ENCODE measurements around the gene FMN2. TPM values are rescaled to one million over a fixed set of nuclear protein-coding genes. Genes with fewer than 3 reads are reported as not detected.

Gene FMN2
- total RNA-seq, 2 experiments from 2014 or later: not detected

GRCh38 chr1:240497908-240498307 lies 406.2 kb downstream of the FMN2 start:
- POLR2A ChIA-PET: no interaction called here
- Histone ChIP-seq H3K4me1 (ENCODE audit: insufficient read depth, low read length) (no peaks in the 10 kb centered on the region), H3K27ac (ENCODE audit: low read depth in 1 of 2, low read length in 2 of 2) (no peak overlapping the region), H3K36me3 (ENCODE audit: insufficient read depth, low read length) (no peaks in the 10 kb centered on the region), H3K4me3 (ENCODE audit: low read length) (no peak overlapping the region), H3K9me3 (ENCODE audit: control insufficient read depth in 1 of 2, insufficient read depth in 1 of 2, low read length in 2 of 2) (peaks cover 0 to 8% of the 10 kb centered on the region in 2 experiments), H3K27me3 (ENCODE audit: control insufficient read depth in 1 of 2, insufficient read depth in 2 of 2, low read length in 2 of 2) (no peaks in the 10 kb centered on the region)
- Mint-ChIP-seq H3K36me3 (ENCODE audit: low read depth) (no peaks in the 10 kb centered on the region), H3K27me3 (no peaks in the 10 kb centered on the region), H3K27ac (no peak overlapping the region), H3K9me3 (peaks cover 3% of the 10 kb centered on the region), H3K4me1 (ENCODE audit: low read depth) (no peaks in the 10 kb centered on the region), H3K4me3 (no peak overlapping the region)
- CTCF ChIA-PET: no interaction called here
- DNase-seq (no peak), ATAC-seq (ENCODE audit: poor library complexity) (no peak)
- TF ChIP-seq CTCF (IDR thresholded peaks at IDR 0.05): no peak
- intact Hi-C loops (cut with DNase I, micrococcal nuclease): no loop called here

GRCh38 chr1:240498335-240498734 lies 406.7 kb downstream of the FMN2 start:
- no peak overlapping the region for H3K27ac ChIP-seq (ENCODE audit: low read depth in 1 of 2, low read length in 2 of 2)
- POLR2A ChIA-PET: no interaction called here
- H3K36me3 Mint-ChIP-seq (ENCODE audit: low read depth): no peaks in the 10 kb centered on the region

GRCh38 chr1:240499012-240499411 lies 407.3 kb downstream of the FMN2 start:
- H3K9me3 ChIP-seq (ENCODE audit: control insufficient read depth in 1 of 2, insufficient read depth in 1 of 2, low read length in 2 of 2): no peaks in the 10 kb centered on the region
- Mint-ChIP-seq H3K4me1 (ENCODE audit: low read depth) (no peaks in the 10 kb centered on the region), H3K9me3 (peaks cover 3% of the 10 kb centered on the region), H3K4me3 (no peak overlapping the region), H3K27me3 (no peaks in the 10 kb centered on the region), H3K36me3 (ENCODE audit: low read depth) (no peaks in the 10 kb centered on the region), H3K27ac (no peak overlapping the region)
- no peaks in the 10 kb centered on the region for H3K36me3 ChIP-seq (ENCODE audit: insufficient read depth, low read length)
- DNase-seq (no peak), ATAC-seq (ENCODE audit: poor library complexity) (no peak)
- ChIA-PET POLR2A (no interaction called here), CTCF (no interaction called here)
- H3K27me3 ChIP-seq (ENCODE audit: control insufficient read depth in 1 of 2, insufficient read depth in 2 of 2, low read length in 2 of 2): no peaks in the 10 kb centered on the region
- H3K4me1 ChIP-seq (ENCODE audit: insufficient read depth, low read length): no peaks in the 10 kb centered on the region
- no peak overlapping the region for H3K27ac ChIP-seq (ENCODE audit: low read depth in 1 of 2, low read length in 2 of 2)
- TF ChIP-seq CTCF (IDR thresholded peaks at IDR 0.05): no peak
- H3K4me3 ChIP-seq (ENCODE audit: low read length): no peak overlapping the region
- intact Hi-C loops (cut with DNase I, micrococcal nuclease): no loop called here

More at GRCh38 chr1:240498335-240498734, 406.7 kb downstream of the FMN2 start:
- DNase-seq (no peak), ATAC-seq (ENCODE audit: poor library complexity) (no peak)
- H3K36me3 ChIP-seq (ENCODE audit: insufficient read depth, low read length): no peaks in the 10 kb centered on the region
- H3K9me3 ChIP-seq (ENCODE audit: control insufficient read depth in 1 of 2, insufficient read depth in 1 of 2, low read length in 2 of 2): peaks cover 0 to 4% of the 10 kb centered on the region in 2 experiments
- no peaks in the 10 kb centered on the region for H3K27me3 ChIP-seq (ENCODE audit: control insufficient read depth in 1 of 2, insufficient read depth in 2 of 2, low read length in 2 of 2)
- TF ChIP-seq CTCF (IDR thresholded peaks at IDR 0.05): no peak
- H3K4me1 Mint-ChIP-seq (ENCODE audit: low read depth): no peaks in the 10 kb centered on the region
- H3K4me3 Mint-ChIP-seq: no peak overlapping the region
- CTCF ChIA-PET: no interaction called here
- H3K4me3 ChIP-seq (ENCODE audit: low read length): no peak overlapping the region
- H3K9me3 Mint-ChIP-seq: peaks cover 3% of the 10 kb centered on the region
- H3K4me1 ChIP-seq (ENCODE audit: insufficient read depth, low read length): no peaks in the 10 kb centered on the region
- intact Hi-C loops (cut with DNase I, micrococcal nuclease): no loop called here
- no peak overlapping the region for H3K27ac Mint-ChIP-seq
- H3K27me3 Mint-ChIP-seq: no peaks in the 10 kb centered on the region
